ENCODE results near the gene L3MBTL1.
"Not testable (repeated sequence)": the region's sequence is repeated elsewhere in the genome, so short reads cannot be mapped to it uniquely, and the experiment has no call there.

Gene L3MBTL1

DNA sequence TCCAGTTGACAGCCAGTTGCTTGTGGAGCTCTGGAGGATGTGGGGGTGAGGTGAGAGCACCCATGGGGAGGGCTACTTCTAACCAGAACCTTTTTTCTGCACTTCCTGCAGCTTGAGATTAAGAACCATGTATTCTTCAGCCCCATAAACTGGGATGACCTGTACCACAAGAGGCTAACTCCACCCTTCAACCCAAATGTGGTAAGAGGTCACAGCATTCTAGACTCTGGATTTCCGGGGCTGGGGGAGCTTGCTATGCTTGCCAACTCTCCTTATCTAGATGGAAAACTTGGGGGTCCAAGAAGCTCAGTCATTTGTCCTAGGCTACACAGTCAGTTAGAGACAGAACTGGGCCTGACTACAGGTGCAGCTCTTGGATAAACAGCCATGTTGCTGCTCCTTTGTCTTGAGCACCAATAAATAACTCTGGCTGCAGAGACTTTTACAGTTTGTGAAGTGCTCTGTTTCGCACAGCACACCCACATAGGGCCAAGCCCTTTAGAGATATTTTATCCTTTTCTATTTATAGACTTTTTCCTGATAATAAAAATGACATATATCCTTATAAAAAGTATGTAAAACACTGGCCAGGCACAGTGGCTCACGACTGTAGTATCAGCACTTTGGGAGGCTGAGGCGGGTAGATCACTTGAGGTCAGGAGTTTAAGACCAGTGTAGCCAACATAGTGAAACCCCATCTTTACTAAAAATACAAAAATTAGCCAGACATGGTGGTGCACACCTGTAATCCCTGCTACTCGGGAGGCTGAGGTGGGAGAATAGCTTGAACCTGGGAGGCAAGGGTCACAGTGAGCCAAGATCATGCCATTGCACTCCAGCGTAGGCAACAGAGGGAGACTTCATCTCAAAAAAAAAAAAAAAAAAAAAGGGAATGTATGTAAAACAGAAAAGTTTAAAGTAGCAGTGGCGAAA is 72.6 kb downstream of the L3MBTL1 start:
- DNase-seq (ENCODE audit: low spot score): no peak
- TF ChIP-seq, protein P1, sequence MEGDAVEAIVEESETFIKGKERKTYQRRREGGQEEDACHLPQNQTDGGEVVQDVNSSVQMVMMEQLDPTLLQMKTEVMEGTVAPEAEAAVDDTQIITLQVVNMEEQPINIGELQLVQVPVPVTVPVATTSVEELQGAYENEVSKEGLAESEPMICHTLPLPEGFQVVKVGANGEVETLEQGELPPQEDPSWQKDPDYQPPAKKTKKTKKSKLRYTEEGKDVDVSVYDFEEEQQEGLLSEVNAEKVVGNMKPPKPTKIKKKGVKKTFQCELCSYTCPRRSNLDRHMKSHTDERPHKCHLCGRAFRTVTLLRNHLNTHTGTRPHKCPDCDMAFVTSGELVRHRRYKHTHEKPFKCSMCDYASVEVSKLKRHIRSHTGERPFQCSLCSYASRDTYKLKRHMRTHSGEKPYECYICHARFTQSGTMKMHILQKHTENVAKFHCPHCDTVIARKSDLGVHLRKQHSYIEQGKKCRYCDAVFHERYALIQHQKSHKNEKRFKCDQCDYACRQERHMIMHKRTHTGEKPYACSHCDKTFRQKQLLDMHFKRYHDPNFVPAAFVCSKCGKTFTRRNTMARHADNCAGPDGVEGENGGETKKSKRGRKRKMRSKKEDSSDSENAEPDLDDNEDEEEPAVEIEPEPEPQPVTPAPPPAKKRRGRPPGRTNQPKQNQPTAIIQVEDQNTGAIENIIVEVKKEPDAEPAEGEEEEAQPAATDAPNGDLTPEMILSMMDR (IDR thresholded peaks at IDR 0.05; ENCODE audit: borderline replicate concordance, control extremely low read depth, extremely low read depth, insufficient read depth, missing control alignments): no peak
- in situ Hi-C loops (cut with MboI; ENCODE audit: low sequenced_read_pairs, unreplicated experiment): no loop called here

DNA sequence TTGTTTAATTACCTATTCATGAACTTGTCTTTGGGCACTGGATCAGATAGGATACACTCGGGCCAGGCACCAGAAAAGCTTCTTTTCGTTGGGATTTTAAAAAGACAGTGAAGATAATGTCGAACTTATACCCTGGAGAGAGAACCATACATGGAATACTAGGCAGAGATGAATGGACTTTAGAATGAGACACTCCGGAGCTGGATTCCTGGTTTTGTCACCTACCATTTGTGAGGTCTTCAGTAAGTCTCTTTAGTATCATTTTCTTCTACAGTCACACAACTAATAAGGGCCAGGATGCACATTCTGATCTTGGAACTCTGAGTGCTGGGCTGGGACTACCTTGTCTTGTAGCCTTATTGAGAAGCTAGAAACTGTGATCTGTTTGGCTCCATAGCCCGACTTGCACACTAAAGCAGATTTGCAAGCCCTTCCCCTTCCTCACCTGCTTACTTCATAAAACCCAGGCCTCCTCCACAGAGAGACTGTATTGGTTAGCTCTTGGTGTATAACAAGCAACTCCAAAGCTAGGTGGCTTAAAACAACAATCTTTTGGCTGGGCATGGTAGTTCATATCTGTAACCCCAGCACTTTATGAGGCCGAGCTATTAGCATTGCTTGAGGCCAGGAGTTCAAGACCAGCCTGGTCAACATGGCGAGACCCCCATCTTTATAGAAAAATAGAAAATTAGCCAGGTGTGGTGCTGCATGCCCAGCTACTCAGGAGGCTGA is 75.8 kb downstream of the L3MBTL1 start:
- DNase-seq (ENCODE audit: low spot score): no peak
- TF ChIP-seq, protein P1 (IDR thresholded peaks at IDR 0.05; ENCODE audit: borderline replicate concordance, control extremely low read depth, extremely low read depth, insufficient read depth, missing control alignments): no peak
- in situ Hi-C loops (cut with MboI; ENCODE audit: low sequenced_read_pairs, unreplicated experiment): no loop called here

DNA sequence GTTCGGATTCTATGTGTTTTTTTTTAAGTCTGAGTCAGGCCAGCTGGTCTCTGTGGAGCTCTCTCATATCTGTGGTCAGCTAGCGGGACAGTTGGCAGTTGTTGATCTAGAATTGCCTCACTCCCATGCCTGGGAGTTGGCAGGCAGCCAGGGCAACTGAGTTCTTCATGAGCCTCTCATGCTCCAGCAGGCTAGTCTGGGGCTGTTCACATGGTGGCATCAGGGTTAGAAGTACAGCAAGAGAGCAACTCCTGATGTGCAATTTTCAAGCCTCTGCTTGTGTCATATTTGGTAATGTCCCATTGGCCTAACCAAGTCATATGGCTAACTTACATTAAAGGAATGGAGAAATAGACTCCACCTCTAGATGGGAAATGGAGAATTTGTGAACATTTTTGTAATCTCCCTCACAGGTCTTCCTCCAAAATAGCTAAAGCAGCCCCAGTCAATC is 76.5 kb downstream of the L3MBTL1 start:
- in situ Hi-C loops (cut with MboI; ENCODE audit: low sequenced_read_pairs, unreplicated experiment): no loop called here
- DNase-seq (ENCODE audit: low spot score): no peak
- TF ChIP-seq, protein P1 (IDR thresholded peaks at IDR 0.05; ENCODE audit: borderline replicate concordance, control extremely low read depth, extremely low read depth, insufficient read depth, missing control alignments): no peak

DNA sequence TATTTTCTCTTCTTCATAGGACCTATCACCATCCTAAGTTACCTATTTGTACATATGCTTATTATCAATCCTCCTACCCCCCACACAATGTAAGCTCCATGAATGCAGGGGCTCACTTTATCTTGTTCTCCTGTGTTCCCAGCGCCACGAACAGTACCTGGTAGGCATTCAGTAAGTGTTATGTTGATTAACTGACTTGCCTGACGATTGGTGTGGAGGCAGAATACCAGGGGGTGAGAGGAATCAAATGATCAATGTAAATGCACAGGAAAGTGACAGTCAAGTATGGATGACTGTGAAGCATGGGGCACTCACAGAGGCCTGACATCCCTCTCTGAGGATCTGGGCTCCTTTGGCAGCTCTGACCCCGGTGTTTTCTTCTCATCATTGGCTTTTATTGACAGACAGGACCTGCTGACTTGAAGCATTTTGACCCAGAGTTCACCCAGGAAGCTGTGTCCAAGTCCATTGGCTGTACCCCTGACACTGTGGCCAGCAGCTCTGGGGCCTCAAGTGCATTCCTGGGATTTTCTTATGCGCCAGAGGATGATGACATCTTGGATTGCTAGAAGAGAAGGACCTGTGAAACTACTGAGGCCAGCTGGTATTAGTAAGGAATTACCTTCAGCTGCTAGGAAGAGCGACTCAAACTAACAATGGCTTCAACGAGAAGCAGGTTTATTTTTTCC is 77.1 kb downstream of the L3MBTL1 start:
- in situ Hi-C loops (cut with MboI; ENCODE audit: low sequenced_read_pairs, unreplicated experiment): no loop called here
- TF ChIP-seq, protein P1 (IDR thresholded peaks at IDR 0.05; ENCODE audit: borderline replicate concordance, control extremely low read depth, extremely low read depth, insufficient read depth, missing control alignments): no peak
- no peak for DNase-seq (ENCODE audit: low spot score)

DNA sequence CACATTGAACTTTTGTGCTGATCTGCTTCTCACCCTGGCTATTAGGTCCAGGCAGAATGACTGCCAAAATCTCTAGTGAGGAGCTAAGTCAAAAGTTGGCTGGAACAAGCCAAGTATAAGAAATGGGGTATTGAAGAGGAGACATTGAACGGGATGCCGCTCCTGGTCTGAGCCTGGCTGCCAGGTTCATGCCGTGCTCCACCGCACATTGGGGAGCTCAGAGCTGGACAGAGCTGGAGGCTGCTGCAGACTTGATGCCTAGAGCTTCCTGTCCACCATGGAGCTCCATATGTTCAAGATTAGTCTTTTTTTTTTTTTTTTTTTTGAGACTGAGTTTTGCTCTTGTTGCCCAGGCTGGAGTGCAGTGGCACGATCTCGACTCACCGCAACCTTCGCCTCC is 79.1 kb downstream of the L3MBTL1 start:
- no peak for DNase-seq (ENCODE audit: low spot score)
- TF ChIP-seq, protein P1 (IDR thresholded peaks at IDR 0.05; ENCODE audit: borderline replicate concordance, control extremely low read depth, extremely low read depth, insufficient read depth, missing control alignments): no peak
- in situ Hi-C loops (cut with MboI; ENCODE audit: low sequenced_read_pairs, unreplicated experiment): no loop called here

DNA sequence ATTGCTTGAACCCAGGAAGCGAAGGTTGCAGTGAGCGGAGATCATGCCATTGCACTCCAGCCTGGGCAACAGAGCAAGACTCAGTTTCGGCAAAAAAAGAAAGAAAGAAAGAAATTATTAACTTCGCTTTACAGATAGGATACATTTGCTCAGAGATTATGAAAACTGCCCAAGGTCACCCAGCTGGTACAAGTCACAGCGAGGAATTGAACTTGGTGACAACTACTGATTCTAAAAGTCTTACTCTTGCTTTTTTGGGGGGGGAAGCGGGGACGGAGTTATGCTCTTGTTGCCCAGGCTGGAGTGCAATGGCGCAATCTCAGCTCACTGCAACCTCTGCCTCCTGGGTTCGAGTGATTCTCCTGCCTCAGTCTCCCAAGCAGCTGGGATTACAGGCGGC is 81.0 kb downstream of the L3MBTL1 start:
- DNase-seq (ENCODE audit: low spot score); in situ Hi-C loops (cut with MboI; ENCODE audit: low sequenced_read_pairs, unreplicated experiment): not testable (repeated sequence)
